HepG2 (cell line): ENCODE measurements around the gene TMBIM1. TPM values are rescaled to one million over a fixed set of nuclear protein-coding genes. Genes with fewer than 3 reads are reported as not detected.

Source experiments
- CHD4 ChIP-seq: fragments of 200-600 bp; sonication (generic); IDR thresholded peaks from 2 replicates; pipeline ENCODE4 v1.7.0; 2017; ENCODE audit warnings: mild to moderate bottlenecking, low read length, borderline replicate concordance
- EED ChIP-seq: sonication (generic); formaldehyde crosslinking; IDR thresholded peaks from 2 replicates; pipeline ENCODE4 v1.5.0; 2020; ENCODE audit warnings: mild to moderate bottlenecking, missing genetic modification reagents
- FOXO1 ChIP-seq: sonication (generic); formaldehyde crosslinking; IDR thresholded peaks from 2 replicates; pipeline ENCODE4 v1.4.0; 2020; ENCODE audit warnings: missing genetic modification reagents
- FOXP4 ChIP-seq: sonication (generic); formaldehyde crosslinking; IDR thresholded peaks from 2 replicates; pipeline ENCODE4 v1.4.0; 2020; ENCODE audit warnings: missing genetic modification reagents
- GATAD2A ChIP-seq: IDR thresholded peaks from 2 replicates; pipeline ENCODE4 v1.6.1; 2016
- GLI4 ChIP-seq: sonication (generic); formaldehyde crosslinking; IDR thresholded peaks from 2 replicates; pipeline ENCODE4 v1.5.1; 2020; ENCODE audit warnings: missing genetic modification reagents, mild to moderate bottlenecking, moderate library complexity, borderline replicate concordance
- HIC2 ChIP-seq: sonication (generic); formaldehyde crosslinking; IDR thresholded peaks from 2 replicates; pipeline ENCODE4 v1.9.0; 2022; ENCODE audit warnings: low read depth, missing genetic modification reagents
- HIVEP1 ChIP-seq: sonication (generic); formaldehyde crosslinking; IDR thresholded peaks from 2 replicates; pipeline ENCODE4 v1.4.0; 2020; ENCODE audit warnings: mild to moderate bottlenecking, missing genetic modification reagents
- IRF2 ChIP-seq: IDR thresholded peaks from 2 replicates; pipeline ENCODE4 v1.6.1; 2018; ENCODE audit warnings: missing genetic modification reagents, missing compliant biosample characterization
- NFKB2 ChIP-seq: sonication (generic); formaldehyde crosslinking; IDR thresholded peaks from 2 replicates; pipeline ENCODE4 v1.4.0; 2020; ENCODE audit warnings: missing genetic modification reagents, borderline replicate concordance
- PHF21A ChIP-seq: sonication (generic); formaldehyde crosslinking; IDR thresholded peaks from 2 replicates; pipeline ENCODE4 v1.5.0; 2020; ENCODE audit warnings: mild to moderate bottlenecking, missing genetic modification reagents
- RAD21 ChIP-seq: fragments of 450-650 bp; formaldehyde crosslinking; IDR thresholded peaks from 2 replicates; pipeline ENCODE4 v1.5.0; 2020; ENCODE audit warnings: mild to moderate bottlenecking
- THRA ChIP-seq: sonication (generic); formaldehyde crosslinking; IDR thresholded peaks from 2 replicates; pipeline ENCODE4 v1.4.0; 2020; ENCODE audit warnings: missing genetic modification reagents, borderline replicate concordance
- ZBTB20 ChIP-seq: sonication (generic); formaldehyde crosslinking; IDR thresholded peaks from 2 replicates; pipeline ENCODE4 v1.8.1; 2023; ENCODE audit warnings: missing genetic modification reagents, low read depth, mild to moderate bottlenecking, borderline replicate concordance
- ZFP36L1 ChIP-seq: sonication (generic); formaldehyde crosslinking; IDR thresholded peaks from 2 replicates; pipeline ENCODE4 v1.8.0; 2022; ENCODE audit warnings: mild to moderate bottlenecking, missing genetic modification reagents, moderate library complexity
- ZNF280D ChIP-seq: sonication (generic); formaldehyde crosslinking; IDR thresholded peaks from 2 replicates; pipeline ENCODE4 v1.5.1; 2020; ENCODE audit warnings: mild to moderate bottlenecking, missing genetic modification reagents
- ZNF652 ChIP-seq: IDR thresholded peaks from 2 replicates; pipeline ENCODE4 v1.6.1; 2016; ENCODE audit warnings: low read depth, borderline replicate concordance
- ZNF772 ChIP-seq: sonication (generic); formaldehyde crosslinking; IDR thresholded peaks from 2 replicates; pipeline ENCODE4 v1.5.0; 2020; ENCODE audit warnings: mild to moderate bottlenecking, missing genetic modification reagents
- polyA plus RNA-seq, 8 experiments: library from polyadenylated mRNA; depleted of rRNA in 3 of 8; stranded (reverse) in 7 of 8; unstranded in 1 of 8; fragments of >200 nt; fragmentation: Illumina TruSeq in 4 of 8; extraction: Trizol in 4 of 8; gene quantifications; 2 replicates each; pipeline versions ENCODE4 v1.2.1 to v1.2.3, GENCODE V29; 2011 to 2016; ENCODE audit warnings: low read depth in 4 of 8, missing spikeins in 1 of 8, mixed read lengths in 1 of 8; ENCODE audit not compliant: insufficient read depth in 1 of 8
- total RNA-seq, 5 experiments: library from RNA; depleted of rRNA; stranded (reverse); fragments of >200 nt; fragmentation: Illumina TruSeq; extraction: Trizol; gene quantifications; 2 replicates each; pipeline ENCODE4 v1.2.3, GENCODE V29; 2016; ENCODE audit warnings: low read depth in 1 of 5

Gene TMBIM1
- total and polyA plus RNA-seq, 2 of the 13 experiments (the other 11 are each of a cell fraction or from before 2014, with no cell fraction given): 127 to 139 TPM

GRCh38 chr2:218296847-218297246 lies 4.5 kb upstream of the TMBIM1 start (continued):
- TF ChIP-seq FOXP4 (peak; percentile 51; the same call in 1 of the 2 replicates), IRF2 (no peak), EED (CRISPR knock-in tag) (0 out of 2 replicates have a peak, but pooled peaks have one; percentile 17), PHF21A (0 out of 2 replicates have a peak, but pooled peaks have one; percentile 19), HIVEP1 (CRISPR knock-in tag) (0 out of 2 replicates have a peak, but pooled peaks have one; percentile 11), GLI4 (no peak), ZBTB20 (no peak), NFKB2 (no peak; the same call in 1 of the 2 replicates), ZNF280D (0 out of 2 replicates have a peak, but pooled peaks have one; percentile 28), RAD21 (peak; percentile 67; the same call in 1 of the 2 replicates), HIC2 (peak; percentile 90), CHD4 (0 out of 2 replicates have a peak, but pooled peaks have one; percentile 76), ZNF652 (CRISPR knock-in tag) (no peak), THRA (peak; percentile 88; the same call in 1 of the 2 replicates), ZFP36L1 (CRISPR knock-in tag) (no peak), ZNF772 (CRISPR knock-in tag) (peak; percentile 36; the same call in 1 of the 2 replicates), GATAD2A (CRISPR knock-in tag) (0 out of 2 replicates have a peak, but pooled peaks have one; percentile 35), FOXO1 (peak; percentile 37; the same call in 1 of the 2 replicates)
